Measurements from ENCODE around the gene TBL3.

The TBL3 gene

GRCh38 chr16:2023092-2024031 lies 51.5 kb downstream of the TBL3 start:
- peak; percentile 82 for DNase-seq

DNA sequence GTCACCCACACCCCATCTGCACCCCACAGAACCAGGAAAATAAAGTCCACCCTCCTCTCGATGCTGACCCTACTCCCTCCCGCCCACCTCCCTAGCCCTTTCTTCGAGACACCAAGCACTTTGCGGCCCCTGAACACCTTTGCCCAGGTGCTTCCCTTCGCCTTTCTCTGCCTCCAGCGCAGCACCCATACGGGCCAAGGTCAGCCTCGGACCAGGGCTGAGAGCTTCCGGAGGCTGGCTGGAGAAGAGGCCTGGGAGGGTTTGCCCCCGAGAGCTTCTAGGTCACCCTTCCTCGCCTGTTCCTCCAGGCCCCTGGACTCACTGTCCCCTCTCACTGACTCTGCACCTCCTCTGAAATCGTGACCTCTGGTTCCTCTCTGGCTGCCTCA lies 52.2 kb downstream of the TBL3 start:
- DNase-seq = no peak

DNA sequence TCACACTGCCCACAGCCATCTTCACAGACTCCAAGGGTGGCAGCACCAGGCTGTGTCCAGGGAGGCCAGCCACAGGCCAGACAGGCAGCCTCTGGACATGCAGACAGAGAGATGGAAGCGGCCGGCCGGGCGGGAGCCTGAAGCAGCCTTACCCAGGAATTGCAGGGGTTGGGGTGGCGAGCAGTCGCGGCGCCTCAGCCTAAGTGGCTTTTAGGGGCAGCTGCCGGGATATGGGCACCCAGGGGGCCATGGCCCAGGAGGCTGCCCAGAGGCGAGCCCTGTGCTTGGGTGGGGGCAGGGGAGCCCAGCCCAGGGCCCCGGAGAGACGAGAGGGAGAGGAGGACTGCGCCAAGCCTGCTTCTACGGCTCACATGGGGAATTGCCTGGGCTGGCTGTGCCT lies 53.4 kb downstream of the TBL3 start:
- no peak for DNase-seq

DNA sequence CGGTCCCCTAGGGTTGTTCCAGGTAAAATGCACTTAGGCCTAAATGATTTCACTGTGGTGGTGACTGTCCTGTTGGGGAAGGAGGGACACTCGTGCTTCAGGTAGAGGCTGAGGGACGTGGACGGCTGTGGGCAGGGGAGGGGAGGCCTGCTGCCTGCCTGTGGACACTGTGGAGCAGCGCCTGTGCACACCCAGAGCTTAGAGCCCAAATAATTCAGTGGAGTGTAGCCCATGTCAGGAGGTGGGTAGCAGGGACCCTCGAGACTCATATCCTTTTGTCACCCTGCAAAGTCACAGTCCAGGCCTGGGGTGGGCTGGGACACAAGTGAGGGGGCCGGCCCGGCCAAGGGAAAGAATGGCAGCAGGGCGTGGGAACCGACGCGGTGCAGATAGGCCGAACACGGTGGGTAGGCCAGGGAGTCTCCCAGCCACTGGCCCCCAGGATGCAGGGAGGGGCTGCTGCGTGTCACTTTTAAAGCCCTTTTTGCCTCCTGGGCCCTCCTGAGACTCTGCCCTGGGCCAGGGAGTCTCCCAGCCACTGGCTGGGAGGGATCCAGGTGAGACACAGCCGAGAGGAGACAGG lies 54.1 kb downstream of the TBL3 start:
- no peak for DNase-seq

DNA sequence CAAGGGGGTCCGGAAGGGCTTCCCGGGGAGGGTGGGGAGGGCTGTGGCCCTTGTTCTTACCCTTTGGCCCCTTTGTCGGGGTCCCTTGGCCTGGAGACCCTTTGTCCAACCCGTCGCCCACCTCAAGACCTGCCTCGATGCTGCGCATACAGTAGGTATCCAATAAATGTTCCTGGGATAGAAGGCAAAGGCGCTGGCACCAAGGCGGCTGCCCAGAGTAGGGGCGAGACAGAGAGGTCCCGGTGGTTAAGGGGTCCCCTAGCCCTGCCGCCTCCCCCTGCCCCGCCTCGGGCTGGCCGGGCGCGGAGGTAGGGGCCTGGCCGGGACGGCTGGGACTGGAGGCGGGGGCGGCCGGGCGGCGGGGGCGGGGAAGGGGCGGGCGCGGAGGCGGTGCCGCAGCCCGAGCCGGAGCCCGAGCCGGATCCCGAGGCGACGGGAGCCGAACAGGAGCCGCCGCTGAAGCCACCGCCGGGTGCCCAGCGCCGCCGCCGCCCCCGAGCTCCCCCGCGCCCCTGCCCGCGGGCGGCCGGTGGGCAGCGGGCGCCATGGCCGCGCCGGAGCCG lies 54.7 kb downstream of the TBL3 start, which contains the start of gene NHERF2:
Gene NHERF2, plus strand, starts transcription at position 442 of the 563 bp plus-strand sequence. Its CDS starts 104 bp downstream, at position 546.
- DNase-seq = no peak

DNA sequence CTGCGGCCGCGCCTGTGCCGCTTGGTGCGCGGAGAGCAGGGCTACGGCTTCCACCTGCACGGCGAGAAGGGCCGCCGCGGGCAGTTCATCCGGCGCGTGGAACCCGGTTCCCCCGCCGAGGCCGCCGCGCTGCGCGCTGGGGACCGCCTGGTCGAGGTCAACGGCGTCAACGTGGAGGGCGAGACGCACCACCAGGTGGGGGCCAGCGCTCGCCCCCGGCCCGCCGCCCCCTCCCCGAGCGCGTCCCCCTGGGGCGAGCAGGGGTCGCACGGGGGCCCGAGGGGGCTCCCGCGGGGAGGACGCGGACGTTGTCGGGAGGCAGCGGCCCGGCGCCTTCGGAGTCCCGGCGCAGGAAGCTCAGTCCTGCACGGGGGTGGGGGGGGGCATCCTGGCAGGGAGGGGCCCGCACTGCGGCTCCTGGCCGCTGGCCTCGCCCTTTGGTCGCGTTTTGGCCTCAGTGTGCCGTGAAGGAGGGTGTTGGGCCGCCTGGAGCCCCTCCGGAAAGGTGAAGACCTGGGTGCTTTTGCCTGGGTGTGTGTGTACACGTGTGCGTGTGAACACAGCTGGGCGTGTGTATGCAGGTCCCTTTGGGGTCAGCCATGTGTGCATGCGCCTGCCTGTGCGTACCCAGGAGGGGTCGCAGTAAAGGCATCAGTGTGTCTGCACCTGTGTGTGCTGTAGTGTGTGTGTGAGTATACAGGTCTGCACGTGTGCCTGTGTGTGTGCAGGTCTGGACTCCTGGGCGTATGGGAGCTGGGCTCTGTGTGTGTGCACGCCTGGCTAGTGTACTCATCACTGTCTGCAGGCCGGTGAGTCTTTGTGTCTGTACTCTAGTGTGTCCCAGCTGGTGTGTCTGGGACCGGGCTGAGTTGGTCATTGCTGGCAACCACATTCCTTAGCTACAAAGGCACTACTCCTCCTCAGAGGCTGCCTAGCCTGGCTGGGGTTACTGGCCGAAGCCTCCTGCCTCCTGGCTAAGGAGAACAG lies 55.5 kb downstream of the TBL3 start:
- peak; percentile 23 for DNase-seq

DNA sequence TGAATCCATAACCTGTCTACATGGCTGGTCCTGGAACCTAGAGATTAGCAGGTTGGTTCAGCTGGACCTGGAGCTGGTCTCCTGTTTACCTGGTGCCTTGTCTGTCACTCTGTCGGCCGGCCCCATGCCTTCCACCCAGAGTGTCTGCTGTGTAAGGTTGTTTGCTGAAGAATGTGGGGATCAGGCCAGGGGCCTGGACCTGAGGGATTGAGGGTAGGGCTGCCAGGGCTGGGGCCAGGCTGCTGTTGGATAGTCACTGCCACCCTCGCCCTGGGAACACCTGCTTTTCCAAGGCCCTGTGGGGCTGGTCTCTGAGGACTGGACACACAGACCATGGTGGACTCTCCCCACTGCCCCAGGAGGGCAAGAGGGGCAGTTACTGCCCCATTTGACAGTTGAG lies 56.3 kb downstream of the TBL3 start:
- DNase-seq = no peak

DNA sequence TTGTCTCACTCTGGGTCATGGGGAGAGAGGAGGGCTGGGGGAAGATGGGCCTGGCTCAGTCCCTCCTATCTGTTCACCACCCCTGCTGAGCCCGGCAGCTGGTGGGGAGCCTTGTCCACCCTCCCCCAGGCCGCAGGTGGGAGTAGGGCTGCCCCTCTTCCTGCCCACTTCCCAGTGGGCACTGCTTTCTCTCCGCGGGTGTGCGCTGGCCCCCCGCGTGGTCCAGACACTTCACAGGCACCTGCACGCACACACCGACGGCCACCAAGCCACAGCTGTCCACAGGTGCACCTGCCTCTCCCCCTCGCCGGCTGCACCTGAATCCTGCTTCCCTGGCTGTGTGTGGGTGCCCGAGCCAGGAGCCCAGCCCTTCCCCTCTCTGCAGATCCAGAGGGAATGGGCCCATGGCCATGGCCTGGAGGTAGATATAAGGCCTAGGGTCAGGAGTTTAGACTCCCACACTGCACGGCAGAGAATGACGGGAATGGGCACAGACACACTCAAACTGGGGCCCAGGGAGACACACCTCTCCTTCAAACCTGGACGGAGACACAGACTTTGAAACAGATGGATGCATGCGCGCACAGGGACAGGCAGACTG lies 56.9 kb downstream of the TBL3 start:
- DNase-seq = no peak

- no peak for DNase-seq
Observed at GRCh38 chr16:2029350-2029749, 57.5 kb downstream of the TBL3 start.

DNA sequence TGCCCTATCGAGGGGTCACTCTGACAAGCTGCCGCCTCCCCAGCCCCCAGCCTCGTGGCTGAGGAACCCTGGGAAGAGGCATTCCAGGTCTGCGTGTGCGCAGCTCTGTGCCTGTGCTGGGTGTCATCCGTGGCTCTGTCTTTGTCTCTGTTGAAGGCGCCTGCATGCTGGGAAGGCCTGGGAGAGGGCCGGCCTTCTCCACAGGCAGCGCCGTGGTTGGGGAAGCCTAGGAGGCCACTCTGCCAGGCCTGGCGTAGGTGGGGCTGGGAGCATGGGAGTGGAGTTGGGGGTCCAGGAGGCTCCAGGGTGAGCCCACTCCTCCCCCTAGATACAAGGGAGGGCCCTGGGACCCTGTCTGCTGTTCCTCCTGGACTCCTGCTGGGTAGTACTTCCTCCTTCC lies 58.2 kb downstream of the TBL3 start:
- DNase-seq = no peak

DNA sequence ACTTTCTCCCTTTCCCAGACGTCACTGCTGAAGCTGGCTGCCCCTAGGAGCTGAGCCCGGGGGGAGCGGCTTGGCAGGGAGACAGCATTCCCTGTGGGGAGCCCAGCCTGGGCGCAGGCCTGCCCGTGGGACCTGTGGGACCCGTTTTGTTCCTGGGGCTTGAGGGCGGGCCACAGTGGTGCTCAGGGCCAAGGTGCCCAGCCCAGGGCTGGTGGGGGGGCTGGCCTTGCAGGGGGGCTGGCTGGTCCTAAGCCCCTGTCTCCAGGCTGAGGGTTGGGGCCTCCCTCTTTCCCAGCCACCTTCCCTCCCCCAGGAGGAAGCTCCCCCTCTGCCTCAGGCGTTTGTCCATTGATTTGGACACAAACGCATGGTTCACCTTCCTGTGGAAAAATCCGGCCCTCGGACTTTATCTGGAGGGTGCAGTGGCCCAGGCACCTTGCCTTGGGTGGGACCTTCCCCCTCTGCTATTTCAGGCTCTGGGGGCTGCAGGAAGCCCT lies 59.3 kb downstream of the TBL3 start:
- DNase-seq = no peak

Data from fibroblast of skin of right quadriceps (primary cell).